ENCODE results near the gene HCAR2. TPM values are rescaled to one million over a fixed set of nuclear protein-coding genes. Genes with fewer than 3 reads are reported as not detected.
A peak's percentile ranks its signal among the peaks of the same experiment; 100 is the strongest.

HCAR2 gene
- total and polyA plus RNA-seq, 2 of the 13 experiments (the other 11 are each of a cell fraction or from before 2014, with no cell fraction given): 0.09 to 5.6 TPM

DNA sequence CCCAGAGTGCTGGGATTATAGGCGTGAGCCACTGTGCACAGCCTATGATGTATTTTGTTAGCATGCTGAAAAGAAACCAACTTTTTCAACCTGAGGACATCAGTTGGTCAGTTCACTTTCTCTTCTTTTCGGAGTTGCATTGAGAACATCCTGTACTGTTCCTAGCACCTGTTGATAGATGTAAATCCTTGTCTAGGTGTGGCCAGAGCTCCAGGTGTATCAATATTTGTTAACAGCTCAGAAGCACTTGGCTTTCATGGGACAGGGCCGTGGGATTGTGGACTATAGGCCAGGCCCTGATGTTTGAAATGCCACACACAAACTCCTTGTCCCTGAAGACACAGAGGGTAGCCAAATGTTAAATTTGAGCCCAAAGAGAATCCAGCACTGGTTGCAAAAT, 14.9 kb downstream of the HCAR2 start (continued):
- TF ChIP-seq MAF1 (CRISPR knock-in tag; IDR thresholded peaks at IDR 0.05; ENCODE audit: borderline replicate concordance): no peak

DNA sequence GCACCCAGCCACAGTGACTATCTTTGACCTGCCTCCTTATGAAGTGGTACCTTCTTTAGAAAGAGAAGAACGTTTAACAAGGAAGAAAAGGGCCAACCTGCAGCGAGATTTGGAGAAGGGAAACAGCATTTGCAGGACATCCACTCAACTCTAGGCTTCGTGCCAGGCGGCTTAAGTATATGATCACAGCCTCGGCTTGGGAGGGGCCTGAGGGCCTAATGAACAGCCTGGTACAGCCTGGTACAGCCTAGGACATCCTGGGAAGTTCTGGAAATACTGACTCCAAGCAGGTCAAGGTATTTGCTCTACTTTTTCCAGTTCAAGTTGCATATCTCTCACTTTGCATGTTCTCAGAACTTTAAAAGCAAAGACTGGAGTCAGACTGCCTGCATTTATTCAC, 16.1 kb downstream of the HCAR2 start:
- no peaks in the 10 kb centered on the region for H3K79me2 ChIP-seq (ENCODE audit: insufficient read depth, low read length)
- in situ Hi-C loops (cut with HindIII; ENCODE audit: extremely low pct_ligation_motif_present, low pct_unique_long_range_greater_than_20kb) (no loop called here), intact Hi-C loops (cut with micrococcal nuclease; ENCODE audit: unreplicated experiment) (no loop called here)
- no peak overlapping the region for H3K27ac ChIP-seq (ENCODE audit: extremely low read length, insufficient read depth, low read length)
- WGBS (ENCODE audit: low lambda C conversion rate): 12% methylated on average over 5 of the region's 5 CpGs
- H4K20me1 ChIP-seq (ENCODE audit: insufficient read depth, low read length): no peaks in the 10 kb centered on the region
- H3K4me3 ChIP-seq (replicated peaks in 1 of 3; ENCODE audit: insufficient read depth in 1 of 3, low read depth in 2 of 3, low read length in 3 of 3): no peak overlapping the region
- no peaks in the 10 kb centered on the region; a peak in 1 of 5 replicates for H3K27me3 ChIP-seq (ENCODE audit: control insufficient read depth in 1 of 2, insufficient read depth in 2 of 2, low read length in 2 of 2)
- no peaks in the 10 kb centered on the region for H3K9me3 ChIP-seq (ENCODE audit: low read length)
- H3K4me1 ChIP-seq (ENCODE audit: insufficient read depth, low read length): peaks cover 55% of the 10 kb centered on the region
- no peak overlapping the region for H3K9ac ChIP-seq (ENCODE audit: insufficient read depth, low read depth, low read length)
- peak overlapping the region; percentile 6; the same call in 1 of the 2 replicates for H3K4me2 ChIP-seq (ENCODE audit: low read depth, low read length)
- no peak for FAIRE-seq
- no peaks in the 10 kb centered on the region for H3K36me3 ChIP-seq (replicated peaks in 1 of 2; ENCODE audit: control insufficient read depth in 1 of 2, insufficient read depth in 2 of 2, low read length in 2 of 2)
- H2AFZ ChIP-seq (ENCODE audit: low read length): no peak overlapping the region
- ChIA-PET CTCF (ENCODE audit: low intra/inter-chr PET ratio, low total read pairs) (no interaction called here), POLR2A (no interaction called here)
- DNase-seq (ENCODE audit: low spot score): no peak
- ATAC-seq: 0 out of 3 replicates have a peak, but pooled peaks have one; percentile 26
- BruUV-seq (replicated peaks): no TSS peak
- no peak for TF ChIP-seq ZNF224 (CRISPR knock-in tag; IDR thresholded peaks at IDR 0.05)
- TF ChIP-seq, protein P1, sequence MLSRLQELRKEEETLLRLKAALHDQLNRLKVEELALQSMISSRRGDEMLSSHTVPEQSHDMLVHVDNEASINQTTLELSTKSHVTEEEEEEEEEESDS (CRISPR knock-in tag; IDR thresholded peaks at IDR 0.05; ENCODE audit: borderline replicate concordance): no peak
- TF ChIP-seq ZNF138 (CRISPR knock-in tag; IDR thresholded peaks at IDR 0.05; ENCODE audit: low read depth): no peak
- TF ChIP-seq RARG (CRISPR knock-in tag; IDR thresholded peaks at IDR 0.05; ENCODE audit: low read depth): no peak
- no peak for TF ChIP-seq ISX (CRISPR knock-in tag; conservative IDR thresholded peaks at IDR 0.05)
- TF ChIP-seq ZNF326 (CRISPR knock-in tag; IDR thresholded peaks at IDR 0.05; ENCODE audit: borderline replicate concordance): no peak
- TF ChIP-seq, protein P2, sequence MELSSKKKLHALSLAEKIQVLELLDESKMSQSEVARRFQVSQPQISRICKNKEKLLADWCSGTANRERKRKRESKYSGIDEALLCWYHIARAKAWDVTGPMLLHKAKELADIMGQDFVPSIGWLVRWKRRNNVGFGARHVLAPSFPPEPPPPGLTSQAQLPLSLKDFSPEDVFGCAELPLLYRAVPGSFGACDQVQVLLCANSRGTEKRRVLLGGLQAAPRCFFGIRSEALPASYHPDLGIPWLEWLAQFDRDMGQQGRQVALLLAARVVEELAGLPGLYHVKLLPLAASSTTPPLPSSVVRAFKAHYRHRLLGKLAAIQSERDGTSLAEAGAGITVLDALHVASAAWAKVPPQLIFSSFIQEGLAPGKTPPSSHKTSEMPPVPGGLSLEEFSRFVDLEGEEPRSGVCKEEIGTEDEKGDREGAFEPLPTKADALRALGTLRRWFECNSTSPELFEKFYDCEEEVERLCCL (CRISPR knock-in tag; IDR thresholded peaks at IDR 0.05; ENCODE audit: borderline replicate concordance): no peak
- no peak for TF ChIP-seq AHR (CRISPR knock-in tag; IDR thresholded peaks at IDR 0.05)
- TF ChIP-seq ZNF839 (CRISPR knock-in tag; IDR thresholded peaks at IDR 0.05; ENCODE audit: borderline replicate concordance): no peak
- TF ChIP-seq, protein P3, sequence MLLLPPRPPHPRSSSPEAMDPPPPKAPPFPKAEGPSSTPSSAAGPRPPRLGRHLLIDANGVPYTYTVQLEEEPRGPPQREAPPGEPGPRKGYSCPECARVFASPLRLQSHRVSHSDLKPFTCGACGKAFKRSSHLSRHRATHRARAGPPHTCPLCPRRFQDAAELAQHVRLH (CRISPR knock-in tag; IDR thresholded peaks at IDR 0.05; ENCODE audit: borderline replicate concordance, low read depth): no peak
- no peak for TF ChIP-seq ZNF101 (CRISPR knock-in tag; IDR thresholded peaks at IDR 0.05; ENCODE audit: borderline replicate concordance, low read depth)
- no peak for TF ChIP-seq ZNF709 (CRISPR knock-in tag; IDR thresholded peaks at IDR 0.05)
- TF ChIP-seq, protein P4, sequence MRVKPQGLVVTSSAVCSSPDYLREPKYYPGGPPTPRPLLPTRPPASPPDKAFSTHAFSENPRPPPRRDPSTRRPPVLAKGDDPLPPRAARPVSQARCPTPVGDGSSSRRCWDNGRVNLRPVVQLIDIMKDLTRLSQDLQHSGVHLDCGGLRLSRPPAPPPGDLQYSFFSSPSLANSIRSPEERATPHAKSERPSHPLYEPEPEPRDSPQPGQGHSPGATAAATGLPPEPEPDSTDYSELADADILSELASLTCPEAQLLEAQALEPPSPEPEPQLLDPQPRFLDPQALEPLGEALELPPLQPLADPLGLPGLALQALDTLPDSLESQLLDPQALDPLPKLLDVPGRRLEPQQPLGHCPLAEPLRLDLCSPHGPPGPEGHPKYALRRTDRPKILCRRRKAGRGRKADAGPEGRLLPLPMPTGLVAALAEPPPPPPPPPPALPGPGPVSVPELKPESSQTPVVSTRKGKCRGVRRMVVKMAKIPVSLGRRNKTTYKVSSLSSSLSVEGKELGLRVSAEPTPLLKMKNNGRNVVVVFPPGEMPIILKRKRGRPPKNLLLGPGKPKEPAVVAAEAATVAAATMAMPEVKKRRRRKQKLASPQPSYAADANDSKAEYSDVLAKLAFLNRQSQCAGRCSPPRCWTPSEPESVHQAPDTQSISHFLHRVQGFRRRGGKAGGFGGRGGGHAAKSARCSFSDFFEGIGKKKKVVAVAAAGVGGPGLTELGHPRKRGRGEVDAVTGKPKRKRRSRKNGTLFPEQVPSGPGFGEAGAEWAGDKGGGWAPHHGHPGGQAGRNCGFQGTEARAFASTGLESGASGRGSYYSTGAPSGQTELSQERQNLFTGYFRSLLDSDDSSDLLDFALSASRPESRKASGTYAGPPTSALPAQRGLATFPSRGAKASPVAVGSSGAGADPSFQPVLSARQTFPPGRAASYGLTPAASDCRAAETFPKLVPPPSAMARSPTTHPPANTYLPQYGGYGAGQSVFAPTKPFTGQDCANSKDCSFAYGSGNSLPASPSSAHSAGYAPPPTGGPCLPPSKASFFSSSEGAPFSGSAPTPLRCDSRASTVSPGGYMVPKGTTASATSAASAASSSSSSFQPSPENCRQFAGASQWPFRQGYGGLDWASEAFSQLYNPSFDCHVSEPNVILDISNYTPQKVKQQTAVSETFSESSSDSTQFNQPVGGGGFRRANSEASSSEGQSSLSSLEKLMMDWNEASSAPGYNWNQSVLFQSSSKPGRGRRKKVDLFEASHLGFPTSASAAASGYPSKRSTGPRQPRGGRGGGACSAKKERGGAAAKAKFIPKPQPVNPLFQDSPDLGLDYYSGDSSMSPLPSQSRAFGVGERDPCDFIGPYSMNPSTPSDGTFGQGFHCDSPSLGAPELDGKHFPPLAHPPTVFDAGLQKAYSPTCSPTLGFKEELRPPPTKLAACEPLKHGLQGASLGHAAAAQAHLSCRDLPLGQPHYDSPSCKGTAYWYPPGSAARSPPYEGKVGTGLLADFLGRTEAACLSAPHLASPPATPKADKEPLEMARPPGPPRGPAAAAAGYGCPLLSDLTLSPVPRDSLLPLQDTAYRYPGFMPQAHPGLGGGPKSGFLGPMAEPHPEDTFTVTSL (CRISPR knock-in tag; IDR thresholded peaks at IDR 0.05; ENCODE audit: borderline replicate concordance): no peak
- no peak for TF ChIP-seq CBX1 (IDR thresholded peaks at IDR 0.05; ENCODE audit: low read depth)
- no peak for TF ChIP-seq NRL (CRISPR knock-in tag; IDR thresholded peaks at IDR 0.05; ENCODE audit: borderline replicate concordance)
- no peak for TF ChIP-seq ZNF747 (CRISPR knock-in tag; IDR thresholded peaks at IDR 0.05; ENCODE audit: borderline replicate concordance)
